ENCODE data around the gene ADCY1.

ADCY1 gene

DNA sequence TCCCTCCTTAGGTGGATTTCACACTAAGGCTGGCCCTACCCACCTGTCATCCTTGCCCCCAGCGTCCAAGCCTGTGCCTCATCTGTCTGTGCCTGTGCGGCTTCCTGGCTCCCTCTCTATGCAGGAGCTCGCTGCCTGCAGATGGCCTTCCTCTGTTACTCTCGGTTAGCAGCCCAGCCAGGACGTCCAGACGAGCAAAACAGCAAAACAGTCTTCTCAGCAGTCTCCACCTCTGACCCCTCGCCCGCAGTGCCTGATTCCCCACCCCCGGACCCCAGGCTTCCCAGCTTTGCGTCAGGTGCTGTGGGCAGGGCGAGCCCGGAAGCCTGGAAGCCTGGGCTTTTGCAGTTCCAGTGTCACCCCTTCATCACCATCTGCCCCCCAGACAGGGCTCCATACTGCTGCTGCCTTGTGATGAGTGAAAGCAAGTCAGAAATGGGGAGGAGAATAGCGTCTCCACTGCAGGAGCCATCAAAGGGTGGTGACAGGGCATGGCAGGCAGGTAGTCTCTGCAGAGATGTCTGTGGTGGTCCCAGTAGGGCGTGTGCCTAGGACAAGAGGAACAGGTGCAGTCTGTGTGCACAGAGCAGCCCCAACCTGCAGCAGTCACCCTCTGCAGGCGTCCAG, 88.5 kb downstream of the ADCY1 start:
- H3K27ac Mint-ChIP-seq: peak overlapping the region; percentile 89

DNA sequence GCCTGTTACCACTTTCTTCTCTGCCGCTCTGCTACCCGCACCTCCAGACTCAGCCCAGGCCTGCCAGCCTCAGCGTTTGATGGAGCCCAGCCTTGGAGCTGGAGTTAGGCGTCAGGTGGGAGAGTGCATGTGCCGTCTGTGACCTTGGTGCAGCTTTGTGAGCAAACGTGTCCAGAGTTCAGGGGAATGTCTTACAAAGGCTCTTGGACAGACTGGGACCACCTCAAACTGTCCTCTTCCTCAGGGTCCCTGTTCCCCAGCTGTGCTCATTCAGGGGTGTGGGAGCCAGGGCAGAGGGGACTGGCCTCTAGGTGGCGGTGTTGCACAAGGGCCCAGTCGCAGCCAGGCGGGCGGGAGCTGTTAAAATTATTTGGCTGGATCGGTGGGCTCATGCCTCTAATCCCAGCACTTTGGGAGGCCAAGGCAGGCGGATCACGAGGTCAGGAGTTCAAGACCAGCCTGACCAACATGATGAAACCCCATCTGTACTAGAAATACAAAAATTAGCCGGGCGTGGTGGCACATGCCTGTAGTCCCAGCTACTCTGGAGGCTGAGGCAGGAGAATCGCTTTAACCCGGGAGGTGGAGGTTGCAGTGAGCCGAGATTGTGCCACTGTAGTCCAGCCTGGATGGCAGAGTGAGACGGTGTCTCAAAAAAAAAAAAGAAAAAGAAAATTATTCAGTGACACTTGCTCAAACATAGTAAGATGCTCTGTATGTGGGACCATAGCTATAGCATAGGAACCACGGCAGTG, 89.2 kb downstream of the ADCY1 start:
- Mint-ChIP-seq H3K4me1 (peaks cover 10% of the 10 kb centered on the region), H3K9me3 (peaks cover 9% of the 10 kb centered on the region), H3K27ac (peak overlapping the region; percentile 32), H3K27me3 (ENCODE audit: low read depth, poor library complexity) (peaks cover 5% of the 10 kb centered on the region), H3K4me3 (no peak overlapping the region), H3K36me3 (ENCODE audit: low read depth) (no peaks in the 10 kb centered on the region)
- DNase-seq: peak; percentile 27
- TF ChIP-seq, protein P1, sequence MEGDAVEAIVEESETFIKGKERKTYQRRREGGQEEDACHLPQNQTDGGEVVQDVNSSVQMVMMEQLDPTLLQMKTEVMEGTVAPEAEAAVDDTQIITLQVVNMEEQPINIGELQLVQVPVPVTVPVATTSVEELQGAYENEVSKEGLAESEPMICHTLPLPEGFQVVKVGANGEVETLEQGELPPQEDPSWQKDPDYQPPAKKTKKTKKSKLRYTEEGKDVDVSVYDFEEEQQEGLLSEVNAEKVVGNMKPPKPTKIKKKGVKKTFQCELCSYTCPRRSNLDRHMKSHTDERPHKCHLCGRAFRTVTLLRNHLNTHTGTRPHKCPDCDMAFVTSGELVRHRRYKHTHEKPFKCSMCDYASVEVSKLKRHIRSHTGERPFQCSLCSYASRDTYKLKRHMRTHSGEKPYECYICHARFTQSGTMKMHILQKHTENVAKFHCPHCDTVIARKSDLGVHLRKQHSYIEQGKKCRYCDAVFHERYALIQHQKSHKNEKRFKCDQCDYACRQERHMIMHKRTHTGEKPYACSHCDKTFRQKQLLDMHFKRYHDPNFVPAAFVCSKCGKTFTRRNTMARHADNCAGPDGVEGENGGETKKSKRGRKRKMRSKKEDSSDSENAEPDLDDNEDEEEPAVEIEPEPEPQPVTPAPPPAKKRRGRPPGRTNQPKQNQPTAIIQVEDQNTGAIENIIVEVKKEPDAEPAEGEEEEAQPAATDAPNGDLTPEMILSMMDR (IDR thresholded peaks at IDR 0.05): peak; percentile 42

More for the DNA sequence above, 88.5 kb downstream of the ADCY1 start:
- Mint-ChIP-seq H3K36me3 (ENCODE audit: low read depth) (no peaks in the 10 kb centered on the region), H3K4me1 (peaks cover 10% of the 10 kb centered on the region), H3K27me3 (ENCODE audit: low read depth, poor library complexity) (peaks cover 5% of the 10 kb centered on the region), H3K4me3 (no peak overlapping the region), H3K9me3 (peaks cover 8% of the 10 kb centered on the region)
- DNase-seq: no peak
- TF ChIP-seq, protein P1 (IDR thresholded peaks at IDR 0.05): no peak

DNA sequence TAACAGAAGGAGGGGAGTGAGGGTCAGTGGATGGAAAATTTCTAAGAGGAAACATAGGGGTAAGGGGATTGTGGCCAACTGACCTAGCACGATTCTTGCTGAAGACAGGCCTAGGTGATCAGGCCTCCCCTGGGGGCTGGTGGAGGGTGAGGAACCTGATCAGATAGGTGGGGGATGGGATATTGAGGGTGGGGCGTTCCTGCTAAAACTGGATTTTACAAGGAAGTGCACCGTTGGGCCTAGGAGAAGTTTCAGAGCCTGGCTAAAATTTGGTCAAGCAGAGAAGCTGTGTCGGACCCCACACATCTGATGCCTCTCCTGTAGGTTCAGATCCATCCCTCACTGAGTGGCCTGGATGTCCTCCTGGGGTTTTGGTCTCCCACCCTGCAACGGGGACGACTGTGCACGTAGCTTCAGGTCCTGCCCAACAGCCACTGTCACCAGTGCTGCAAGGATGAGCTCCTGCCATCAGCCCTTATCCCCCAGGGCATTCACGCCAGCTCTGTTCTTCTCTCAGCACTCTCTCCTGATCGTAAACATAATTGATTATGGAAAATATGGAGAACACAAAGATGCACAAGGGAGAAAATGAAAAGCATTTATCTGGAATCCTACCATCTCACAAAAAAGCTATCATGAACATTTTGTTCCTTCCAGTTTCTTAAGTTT, 89.9 kb downstream of the ADCY1 start:
- Mint-ChIP-seq H3K9me3 (peaks cover 14% of the 10 kb centered on the region), H3K36me3 (ENCODE audit: low read depth) (no peaks in the 10 kb centered on the region), H3K4me3 (no peak overlapping the region), H3K27ac (no peak overlapping the region), H3K27me3 (ENCODE audit: low read depth, poor library complexity) (peaks cover 5% of the 10 kb centered on the region), H3K4me1 (peaks cover 8% of the 10 kb centered on the region)
- TF ChIP-seq, protein P1 (IDR thresholded peaks at IDR 0.05): no peak
- DNase-seq: no peak

DNA sequence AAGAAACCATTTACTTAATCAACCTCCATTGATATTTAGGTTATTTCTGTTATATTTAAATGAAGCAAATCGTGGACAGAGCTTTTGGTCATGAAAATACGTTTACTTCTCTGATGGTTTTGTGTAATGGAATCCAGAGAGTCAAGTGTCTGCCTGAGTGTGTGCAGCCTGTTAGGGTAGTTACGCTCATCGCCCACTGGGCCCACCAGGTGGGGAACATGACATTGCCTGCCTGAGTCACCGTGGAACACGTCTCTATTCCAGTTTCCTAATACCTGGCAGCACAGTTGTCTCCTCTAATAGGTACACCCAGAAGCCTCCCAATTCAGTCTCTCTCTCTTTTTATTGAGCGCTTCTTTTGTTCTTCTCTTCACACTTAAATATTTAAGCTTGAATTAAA, 91.0 kb downstream of the ADCY1 start:
- Mint-ChIP-seq H3K4me1 (no peaks in the 10 kb centered on the region), H3K36me3 (ENCODE audit: low read depth) (no peaks in the 10 kb centered on the region), H3K4me3 (no peak overlapping the region), H3K9me3 (peaks cover 14% of the 10 kb centered on the region), H3K27ac (no peak overlapping the region), H3K27me3 (ENCODE audit: low read depth, poor library complexity) (peaks cover 2% of the 10 kb centered on the region)
- TF ChIP-seq, protein P1 (IDR thresholded peaks at IDR 0.05): no peak
- no peak for DNase-seq

DNA sequence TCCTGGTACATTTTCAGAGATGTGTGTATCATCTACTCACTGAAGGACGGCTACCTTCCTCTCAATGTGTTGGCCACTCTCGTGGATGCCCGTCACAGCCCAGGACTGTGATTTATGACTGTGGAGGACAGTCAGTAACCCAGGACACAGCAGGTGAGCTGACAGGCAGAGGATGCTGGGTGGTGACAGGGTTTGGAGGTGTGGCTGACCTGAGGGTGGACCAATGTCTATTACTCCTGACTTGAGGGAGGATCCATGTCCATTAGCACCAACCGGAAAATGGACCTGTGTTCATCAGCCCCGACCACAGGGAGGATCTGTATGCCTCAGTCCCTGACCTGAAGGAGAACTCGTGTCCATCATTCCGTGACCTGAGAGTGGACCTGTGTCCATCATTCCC, 96.1 kb downstream of the ADCY1 start:
- TF ChIP-seq, protein P1 (IDR thresholded peaks at IDR 0.05): no peak
- Mint-ChIP-seq H3K9me3 (peaks cover 27% of the 10 kb centered on the region), H3K36me3 (ENCODE audit: low read depth) (peaks cover 23% of the 10 kb centered on the region), H3K27me3 (ENCODE audit: low read depth, poor library complexity) (no peaks in the 10 kb centered on the region), H3K4me3 (no peak overlapping the region), H3K27ac (no peak overlapping the region), H3K4me1 (no peaks in the 10 kb centered on the region)
- no peak for DNase-seq
